SK-N-SH (cell line): ENCODE data around the gene LIN28B. TPM values are rescaled to one million over a fixed set of nuclear protein-coding genes. Genes with fewer than 3 reads are reported as not detected.
A peak's percentile ranks its signal among the peaks of the same experiment; 100 is the strongest.

Experiments
- CTCF ChIA-PET: fragments of 300-600, 350-600 bp; formaldehyde crosslinking; extraction: SDS; loops from one replicate; lab custom pipeline; 2021; lab: Yijun Ruan, JAX
- POLR2A ChIA-PET: fragments of 350-600 bp; sonication (Branson Sonifier 250); formaldehyde crosslinking; extraction: SDS; loops from one replicate; lab custom pipeline; 2020; ENCODE audit warnings: antibody characterized with exemption, inconsistent platforms; lab: Yijun Ruan, JAX
- DNase-seq: peaks from one replicate; pipeline ENCODE4 v3.0.0; 2012
- H2AFZ ChIP-seq: fragments of 200-600 bp; sonication (generic); 2 replicates; pipeline ENCODE4 v1.8.1; 2016; ENCODE audit warnings: antibody characterized with exemption, mild to moderate bottlenecking, low read depth
- H3F3A ChIP-seq: fragments of 200-600 bp; sonication (generic); replicated peaks from 2 replicates; pipeline ENCODE3; 2016; ENCODE audit warnings: antibody characterized with exemption, mild to moderate bottlenecking; ENCODE audit not compliant: insufficient read depth
- H3K27ac ChIP-seq, 2 experiments: fragments of 200-500 bp in 1 of 2; fragments of 200-600 bp in 1 of 2; sonication (Bioruptor generic) in 1 of 2; sonication (generic), shearing (Covaris generic) in 1 of 2; 2 replicates each; pipeline versions ENCODE4 v1.5.1 to v1.6.1; 2014 to 2016; ENCODE audit warnings: low read depth in 2 of 2, inconsistent platforms in 1 of 2, low read length in 1 of 2, mild to moderate bottlenecking in 1 of 2, mixed read lengths in 1 of 2
- H3K27me3 ChIP-seq: fragments of 200-600 bp; sonication (generic), shearing (Covaris generic); 2 replicates; pipeline ENCODE4 v1.6.1; 2016; ENCODE audit warnings: mixed run types; ENCODE audit not compliant: insufficient read depth
- H3K36me3 ChIP-seq, 2 experiments: fragments of 200-500 bp in 1 of 2; fragments of 200-600 bp in 1 of 2; sonication (Bioruptor generic) in 1 of 2; sonication (generic) in 1 of 2; replicated peaks in 1 of 2; 2 replicates each; pipeline versions ENCODE3 to v1.5.1; 2014 to 2016; ENCODE audit warnings: low read length in 1 of 2, mild to moderate bottlenecking in 1 of 2; ENCODE audit not compliant: insufficient read depth in 2 of 2, control insufficient read depth in 1 of 2
- H3K4me1 ChIP-seq, 2 experiments: fragments of 200-500 bp in 1 of 2; fragments of 200-600 bp in 1 of 2; sonication (Bioruptor generic) in 1 of 2; sonication (generic), shearing (Covaris generic) in 1 of 2; 2 replicates each; pipeline versions ENCODE4 v1.5.1 to v1.6.1; 2014 to 2016; ENCODE audit warnings: low read depth in 1 of 2, low read length in 1 of 2, mixed run types in 1 of 2; ENCODE audit not compliant: insufficient read depth in 2 of 2, control insufficient read depth in 1 of 2
- H3K4me2 ChIP-seq: fragments of 200-600 bp; sonication (generic), shearing (Covaris generic); 2 replicates; pipeline ENCODE4 v1.6.1; 2017; ENCODE audit warnings: mixed run types
- H3K4me3 ChIP-seq, 2 experiments: fragments of 200-500 bp in 1 of 2; fragments of 200-600 bp in 1 of 2; sonication (Bioruptor generic) in 1 of 2; sonication (generic), shearing (Covaris generic) in 1 of 2; 2 replicates each; pipeline versions ENCODE4 v1.5.1 to v1.8.1; 2014 to 2016; ENCODE audit warnings: low read depth in 2 of 2, inconsistent platforms in 1 of 2, low read length in 1 of 2, mild to moderate bottlenecking in 1 of 2, mixed read lengths in 1 of 2, moderate library complexity in 1 of 2
- H3K79me2 ChIP-seq: fragments of 200-600 bp; sonication (generic); 2 replicates; pipeline ENCODE4 v1.8.1; 2017; ENCODE audit warnings: mild to moderate bottlenecking; ENCODE audit not compliant: insufficient read depth
- H3K9ac ChIP-seq: fragments of 200-600 bp; sonication (generic); 2 replicates; pipeline ENCODE4 v1.6.1; 2017; ENCODE audit warnings: mixed run types
- H3K9me2 ChIP-seq: fragments of 200-600 bp; sonication (generic); 2 replicates; pipeline ENCODE4 v1.6.1; 2017; ENCODE audit warnings: mixed run types
- H3K9me3 ChIP-seq: fragments of 200-600 bp; sonication (generic); 2 replicates; pipeline ENCODE4 v1.6.1; 2017; ENCODE audit warnings: mixed run types, mild to moderate bottlenecking, moderate library complexity
- H4K20me1 ChIP-seq: fragments of 200-600 bp; sonication (generic); 2 replicates; pipeline ENCODE4 v1.6.1; 2017; ENCODE audit warnings: mild to moderate bottlenecking, mixed run types; ENCODE audit not compliant: insufficient read depth
- CTCF ChIP-seq: fragments of 200-600 bp; sonication (generic); IDR thresholded peaks from 2 replicates; pipeline ENCODE4 v1.6.1; 2017; ENCODE audit warnings: antibody characterized with exemption, mild to moderate bottlenecking, moderate library complexity
- ELF1 ChIP-seq: IDR thresholded peaks from 2 replicates; pipeline ENCODE4 v1.4.0; 2012
- EP300 ChIP-seq, 2 experiments: IDR thresholded peaks; 2 replicates each; pipeline versions ENCODE4 v1.4.0 to v1.6.1; 2012; ENCODE audit warnings: borderline replicate concordance in 1 of 2, low read depth in 1 of 2, low read length in 1 of 2
- EZH2phosphoT487 ChIP-seq: fragments of 200-600 bp; sonication (generic); IDR thresholded peaks from 2 replicates; pipeline ENCODE4 v1.6.1; 2017; ENCODE audit warnings: low read depth, mixed run types, mild to moderate bottlenecking, antibody characterized with exemption, moderate library complexity, borderline replicate concordance
- IRF3 ChIP-seq: fragments of 150-350 bp; IDR thresholded peaks from 2 replicates; pipeline ENCODE4 v1.6.1; 2016; ENCODE audit warnings: mild to moderate bottlenecking, low read depth, low read length
- MEF2A ChIP-seq: IDR thresholded peaks from 2 replicates; pipeline ENCODE4 v1.4.0; 2012; ENCODE audit warnings: low read depth, borderline replicate concordance
- MXI1 ChIP-seq: IDR thresholded peaks from 2 replicates; pipeline ENCODE4 v1.6.1; 2012; ENCODE audit warnings: mild to moderate bottlenecking, low read depth, low read length, improper control_type of control experiment
- NRF1 ChIP-seq: IDR thresholded peaks from 2 replicates; pipeline ENCODE4 v1.6.1; 2012; ENCODE audit warnings: low read depth, mild to moderate bottlenecking, low read length
- SMC3 ChIP-seq: IDR thresholded peaks from 2 replicates; pipeline ENCODE4 v1.6.1; 2012; ENCODE audit warnings: low read depth, low read length, improper control_type of control experiment
- TCF12 ChIP-seq: IDR thresholded peaks from 2 replicates; pipeline ENCODE4 v1.4.0; 2012
- YY1 ChIP-seq: IDR thresholded peaks from 2 replicates; pipeline ENCODE4 v1.4.0; 2012; ENCODE audit warnings: low read depth, mild to moderate bottlenecking
- WGBS: methylation state at CpG from one replicate; pipeline ENCODE4 v1.1.6; 2017; ENCODE audit warnings: low lambda C conversion rate; 5-methylcytosine and 5-hydroxymethylcytosine counted together
- polyA plus RNA-seq, 3 experiments: library from polyadenylated mRNA; depleted of rRNA; stranded (reverse); fragments of >200 nt; gene quantifications; 2 replicates each; pipeline ENCODE4 v1.2.3, GENCODE V29; 2012
- TF ChIP-seq, protein P1 (sequence below): IDR thresholded peaks from 2 replicates; pipeline ENCODE4; 2012

Gene LIN28B
- polyA plus RNA-seq, 1 of the 3 experiments (the other 2 are of a cell fraction), result 0.67 TPM

GRCh38 chr6:105066233-105066632 is 109.3 kb downstream of the LIN28B start:
- TF ChIP-seq CTCF, result no peak
- TF ChIP-seq TCF12, result no peak
- TF ChIP-seq ELF1, result no peak
- no peak for TF ChIP-seq MXI1
- TF ChIP-seq SMC3, result no peak
- no peak for TF ChIP-seq MEF2A
- no peak for TF ChIP-seq EZH2phosphoT487
- no peak for TF ChIP-seq NRF1
- Histone ChIP-seq H3K79me2 (no peaks in the 10 kb centered on the region), H3K4me1 (peaks cover 3 to 25% of the 10 kb centered on the region in 2 experiments; a peak in 3 of 4 replicates), H3K27ac (peak overlapping the region in 1 of 2 experiments; percentile 47; a peak in 1 of 4 replicates), H3K9me3 (no peaks in the 10 kb centered on the region), H3K27me3 (no peaks in the 10 kb centered on the region), H3K36me3 (no peaks in the 10 kb centered on the region), H3K4me2 (no peak overlapping the region), H3K4me3 (no peak overlapping the region), H3K9me2 (no peaks in the 10 kb centered on the region), H2AFZ (no peak overlapping the region), H3F3A (no peaks in the 10 kb centered on the region), H4K20me1 (no peaks in the 10 kb centered on the region), H3K9ac (no peak overlapping the region)
- ChIA-PET CTCF (interaction anchor here (0.9 to 7.1 kb wide), 4 partner anchors 9 to 22 kb away, joined by 3 to 51 read pairs (median 4); no protein-coding TSS in a partner anchor), POLR2A (no interaction called here)
- WGBS, result 74% methylated on average over 3 of the region's 3 CpGs
- no peak for DNase-seq

DNA sequence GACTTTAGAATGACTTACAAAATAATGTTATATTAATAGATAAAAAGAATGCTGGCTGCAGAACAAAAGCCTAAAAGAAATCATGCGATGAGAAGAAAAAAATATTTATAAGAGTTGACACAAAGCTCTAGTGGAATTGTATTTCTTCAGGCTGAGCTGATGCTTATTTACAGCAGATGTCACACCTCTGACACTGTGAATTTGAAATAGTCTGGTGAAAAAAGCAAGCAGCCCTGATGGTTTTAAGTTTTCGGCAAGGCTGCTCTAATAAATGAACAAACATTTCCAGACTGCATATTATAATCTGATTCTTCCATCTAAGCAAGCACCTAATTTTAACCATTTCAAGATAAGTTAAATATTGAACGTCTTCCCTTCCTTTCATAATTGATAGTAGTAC is 109.9 kb downstream of the LIN28B start:
- no peaks in the 10 kb centered on the region for H3K9me3 ChIP-seq
- ChIA-PET POLR2A (no interaction called here), CTCF (interaction anchor here (0.9 to 7.1 kb wide), 3 partner anchors 10 to 21 kb away, joined by 4 to 51 read pairs (median 4); no protein-coding TSS in a partner anchor)
- H3K36me3 ChIP-seq, result no peaks in the 10 kb centered on the region
- H4K20me1 ChIP-seq, result no peaks in the 10 kb centered on the region
- no peak for DNase-seq
- no peaks in the 10 kb centered on the region for H3K9me2 ChIP-seq
- TF ChIP-seq IRF3 (no peak), NRF1 (no peak), EP300 (IDR thresholded peaks at IDR 0.05; ENCODE audit: borderline replicate concordance in 1 of 2, low read depth in 1 of 2, low read length in 1 of 2) (peak in 1 of 2 experiments; percentile 64; a peak in 2 of 4 replicates), YY1 (no peak)
- TF ChIP-seq, protein P1, sequence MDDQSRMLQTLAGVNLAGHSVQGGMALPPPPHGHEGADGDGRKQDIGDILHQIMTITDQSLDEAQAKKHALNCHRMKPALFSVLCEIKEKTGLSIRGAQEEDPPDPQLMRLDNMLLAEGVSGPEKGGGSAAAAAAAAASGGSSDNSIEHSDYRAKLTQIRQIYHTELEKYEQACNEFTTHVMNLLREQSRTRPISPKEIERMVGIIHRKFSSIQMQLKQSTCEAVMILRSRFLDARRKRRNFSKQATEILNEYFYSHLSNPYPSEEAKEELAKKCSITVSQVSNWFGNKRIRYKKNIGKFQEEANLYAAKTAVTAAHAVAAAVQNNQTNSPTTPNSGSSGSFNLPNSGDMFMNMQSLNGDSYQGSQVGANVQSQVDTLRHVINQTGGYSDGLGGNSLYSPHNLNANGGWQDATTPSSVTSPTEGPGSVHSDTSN, result no peak
- 29% methylated on average over 3 of the region's 3 CpGs for WGBS
- no peak overlapping the region for H3K4me2 ChIP-seq
- peak overlapping the region; percentile 24; the same call in 1 of the 2 replicates for H2AFZ ChIP-seq
- peak overlapping the region in 1 of 2 experiments; percentile 91; a peak in 2 of 4 replicates for H3K27ac ChIP-seq
- H3K9ac ChIP-seq, result no peak overlapping the region
- H3K4me3 ChIP-seq, result no peak overlapping the region
- H3K79me2 ChIP-seq, result no peaks in the 10 kb centered on the region
- peaks cover 2% of the 10 kb centered on the region for H3F3A ChIP-seq
- H3K27me3 ChIP-seq, result no peaks in the 10 kb centered on the region
- peaks cover 3 to 25% of the 10 kb centered on the region in 2 experiments; a peak in 3 of 4 replicates for H3K4me1 ChIP-seq
